Stimulated activated CD4-positive, alpha-beta T cell treated with anti-CD3 and anti-CD28 coated beads, Interleukin-4, amount 100 ng/mL, for 24 hours (primary cell): ENCODE measurements around the gene DNAJC17.
A peak's percentile ranks its signal among the peaks of the same experiment; 100 is the strongest.

Source experiments
- DNase-seq: peaks from one replicate; pipeline ENCODE4 v3.0.0-alpha.2; 2020

The DNAJC17 gene

DNA sequence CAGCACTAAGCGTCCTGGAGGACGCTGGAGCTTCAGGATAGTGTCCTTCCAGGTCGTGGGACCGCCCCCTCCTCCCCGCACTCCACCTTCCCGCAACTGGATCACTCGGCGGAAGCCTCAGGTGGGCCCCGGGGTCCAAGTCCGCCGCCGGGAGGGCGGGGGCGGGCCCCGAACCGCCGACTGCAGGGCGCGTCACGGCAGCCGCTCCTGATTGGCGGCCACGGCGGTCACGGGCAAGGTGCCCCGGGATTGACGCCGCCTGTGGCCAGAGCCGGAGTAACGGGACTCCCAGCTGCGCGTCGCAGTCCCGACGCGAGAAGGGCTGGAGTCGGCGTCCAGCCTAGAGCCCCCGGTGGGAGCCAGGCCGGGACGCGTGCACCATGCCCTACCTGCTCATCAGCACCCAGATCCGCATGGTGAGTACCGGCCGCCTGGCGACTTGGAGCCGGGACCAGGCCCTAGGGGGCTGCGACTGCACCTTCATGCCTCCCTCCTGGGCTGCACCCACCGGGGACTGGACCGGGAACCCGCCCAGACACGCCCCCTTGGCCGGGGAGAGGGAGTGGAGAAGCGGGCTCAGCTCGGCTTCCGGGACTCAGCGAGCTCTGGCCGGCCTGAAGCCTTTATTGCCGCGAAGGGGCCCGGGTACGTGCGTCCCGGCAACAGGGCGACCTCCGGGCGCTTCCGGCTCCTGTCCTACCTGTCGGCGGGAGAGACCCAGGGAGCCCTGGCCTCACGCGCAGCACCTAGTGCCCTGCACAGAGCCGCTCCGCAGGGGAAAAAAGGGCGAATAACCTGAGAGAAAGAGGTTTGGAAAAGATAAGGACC lies 43.3 kb downstream of the DNAJC17 start, which contains the start of gene GCHFR:
GCHFR (plus strand) TSS at position 268 of the 828 bp plus-strand sequence; CDS start at position 381, 113 bp downstream.
- DNase-seq: peak; percentile 64

GRCh38 chr15:40762919-40763800 lies 44.1 kb downstream of the DNAJC17 start:
- DNase-seq: peak; percentile 39

DNA sequence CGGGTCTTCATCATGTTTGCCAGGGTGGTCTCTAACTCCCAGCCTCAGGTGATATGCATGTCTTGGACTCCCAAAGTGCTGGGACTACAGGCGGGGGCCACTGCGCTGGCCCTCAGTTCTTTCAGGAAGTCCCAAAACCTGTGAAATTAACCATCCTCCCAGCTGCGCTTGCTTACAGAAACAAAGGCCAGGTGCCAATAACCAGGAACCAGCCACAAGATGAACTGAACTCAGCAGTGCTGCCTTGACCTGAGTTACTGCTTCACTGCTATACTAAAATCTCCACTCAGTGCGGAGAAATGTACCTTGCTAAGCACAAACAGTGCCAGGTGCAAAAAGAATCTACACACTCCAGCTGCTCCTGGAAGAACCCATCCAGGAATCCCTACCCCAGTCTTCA lies 47.3 kb downstream of the DNAJC17 start:
- DNase-seq: no peak

- DNase-seq: no peak
These were observed 50.3 kb downstream of the DNAJC17 start for GRCh38 chr15:40756938-40757337.

DNA sequence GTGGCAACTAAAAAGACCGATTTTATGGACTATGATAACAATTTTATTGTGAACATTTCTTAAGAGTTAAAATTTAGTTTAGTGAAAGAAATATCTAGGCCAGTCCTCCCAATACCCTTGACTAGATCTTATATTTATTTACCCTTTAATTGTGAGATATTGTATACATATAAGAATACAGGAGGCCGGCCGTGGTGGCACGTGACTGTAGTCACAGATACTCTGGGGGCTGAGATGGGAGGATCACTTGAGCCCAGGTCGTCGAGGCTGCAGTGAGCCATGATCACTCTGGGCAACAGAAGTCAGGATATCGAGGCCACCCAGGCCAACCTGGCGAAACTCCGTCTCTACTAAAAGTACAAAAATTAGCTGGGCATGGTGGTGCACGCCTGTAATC lies 51.5 kb downstream of the DNAJC17 start:
- no peak for DNase-seq

- peak; percentile 93 for DNase-seq
These were observed 52.1 kb downstream of the DNAJC17 start, which contains the start of gene RMDN3 for GRCh38 chr15:40754883-40755811. Gene RMDN3, minus strand, starts transcription at chr15:40755254. Its CDS starts 471 bp downstream, at chr15:40754783.

- no peak for DNase-seq
These were observed 52.7 kb downstream of the DNAJC17 start for GRCh38 chr15:40754574-40754882.

DNA sequence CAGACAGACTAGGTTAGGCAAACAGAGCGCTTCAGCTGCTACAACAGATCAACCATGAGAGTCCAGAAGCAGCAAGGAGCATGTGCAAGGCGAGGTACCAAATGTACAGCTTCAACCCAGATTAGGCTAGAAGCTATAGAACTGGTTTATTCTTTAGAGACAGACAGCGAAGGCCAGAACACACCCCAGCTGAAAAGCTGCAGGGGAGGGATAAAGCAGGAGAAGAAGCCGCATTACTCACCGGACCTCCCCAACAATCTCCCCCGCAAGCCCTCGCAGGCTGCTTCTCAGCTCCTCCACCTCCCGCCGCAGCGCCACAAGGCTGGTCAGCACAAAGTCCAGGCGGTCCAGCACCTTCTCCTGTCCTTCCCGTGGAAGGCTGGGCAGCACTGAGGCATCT lies 55.5 kb downstream of the DNAJC17 start:
- DNase-seq: no peak

DNA sequence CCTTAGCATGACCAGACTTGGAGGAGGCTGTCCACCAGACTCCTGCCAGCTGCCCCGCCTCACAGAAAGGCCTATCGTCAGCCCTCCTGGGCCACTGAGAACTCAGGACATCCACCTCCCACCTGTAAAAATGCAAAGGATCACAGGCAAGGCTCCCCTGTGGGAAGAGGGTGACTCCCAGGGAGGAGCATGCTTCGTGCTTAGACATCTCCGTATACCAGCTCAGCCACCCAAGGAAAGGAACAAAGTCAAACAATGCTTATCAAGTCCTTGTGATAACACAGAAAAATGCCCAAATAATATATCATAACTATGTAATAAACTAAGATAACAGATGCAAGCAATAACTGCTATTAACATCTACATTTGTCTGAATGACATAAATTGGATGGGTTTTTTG lies 56.4 kb downstream of the DNAJC17 start:
- no peak for DNase-seq

DNA sequence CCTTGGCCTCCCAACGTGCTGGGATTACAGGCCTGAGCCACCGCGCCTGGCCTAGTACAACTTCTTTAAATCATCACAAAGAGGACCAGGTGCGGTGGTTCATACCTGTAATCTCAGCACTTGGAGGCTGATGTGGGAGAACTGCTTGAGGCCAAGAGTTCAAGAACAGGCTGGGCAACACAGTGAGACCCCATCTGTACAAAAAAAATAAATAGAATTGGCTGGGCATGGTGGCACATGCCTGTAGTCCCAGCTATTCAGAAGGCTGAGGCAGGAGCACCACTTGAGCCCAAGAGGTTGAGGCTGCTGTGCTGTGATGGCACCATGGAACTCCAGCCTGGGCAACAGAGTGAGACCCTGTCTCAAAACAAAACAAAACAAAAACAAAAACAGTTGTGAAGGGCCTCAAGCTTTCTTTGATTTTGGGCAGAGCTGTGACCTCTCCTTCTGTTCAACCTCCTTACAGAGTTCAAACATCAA lies 58.1 kb downstream of the DNAJC17 start:
- DNase-seq: no peak

DNA sequence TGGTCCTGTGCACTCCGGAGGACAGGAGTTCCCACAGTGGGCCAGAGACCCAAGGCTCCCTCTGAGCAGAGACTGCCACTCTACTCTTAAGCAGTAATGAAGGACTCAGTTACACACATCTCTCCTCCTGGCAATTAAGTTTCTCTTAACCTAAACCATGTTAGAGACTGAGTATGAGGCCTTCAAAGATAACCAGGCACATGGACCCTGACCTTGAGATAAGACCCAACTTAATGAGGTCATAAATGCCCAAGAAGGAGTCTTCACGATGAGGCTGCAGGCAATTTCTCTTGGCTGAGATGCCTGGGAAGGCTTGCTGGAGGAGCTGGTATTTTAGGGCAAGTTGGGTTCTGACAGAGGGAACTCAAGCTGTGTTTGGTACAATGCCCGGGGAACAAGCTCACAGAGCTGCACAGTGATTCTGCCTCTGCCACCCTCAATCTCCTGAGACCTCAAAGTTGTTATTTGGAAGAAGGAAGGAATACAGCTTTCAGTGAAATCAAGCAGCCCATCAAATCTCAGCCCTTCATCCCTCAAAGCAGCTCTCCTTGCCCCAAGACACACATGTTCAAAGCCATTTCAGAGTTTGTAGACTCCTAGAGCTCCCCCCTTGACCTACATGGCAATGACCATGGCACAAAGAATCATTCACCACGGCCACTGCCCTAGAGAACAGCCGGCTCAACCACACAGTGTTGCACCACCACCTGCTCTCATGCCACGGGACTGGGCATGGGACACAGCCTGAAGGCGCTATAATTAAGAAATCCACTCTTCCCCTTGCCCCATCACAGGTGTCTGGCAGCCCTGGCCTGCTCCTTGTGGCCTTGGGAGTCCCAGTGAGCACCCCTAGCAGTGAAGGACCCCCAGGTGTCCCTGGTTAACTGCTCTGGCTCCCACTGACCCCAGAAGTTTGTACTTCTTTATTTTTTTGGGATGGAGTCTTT lies 59.3 kb downstream of the DNAJC17 start:
- no peak for DNase-seq

GRCh38 chr15:40746916-40747418 lies 60.3 kb downstream of the DNAJC17 start:
- no peak for DNase-seq

DNA sequence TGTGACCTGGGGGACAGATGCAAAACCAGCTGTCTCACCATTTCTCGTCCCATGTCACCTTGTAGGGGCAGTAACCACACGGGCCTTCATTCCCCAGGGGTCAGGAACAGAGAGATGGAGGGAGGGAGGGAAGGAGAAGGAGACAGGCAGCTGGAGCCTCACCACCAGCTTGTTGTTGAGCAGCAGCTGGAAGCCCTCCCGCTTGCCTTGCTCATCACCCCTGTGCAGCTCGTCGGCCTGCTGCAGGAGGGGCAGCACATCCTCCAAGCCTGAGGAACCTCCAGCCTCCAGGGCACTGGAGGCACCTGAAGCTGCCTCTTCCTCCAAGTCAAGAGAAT lies 62.5 kb downstream of the DNAJC17 start:
- DNase-seq: no peak

GRCh38 chr15:40743921-40744814 lies 63.1 kb downstream of the DNAJC17 start:
- DNase-seq: peak; percentile 64

DNA sequence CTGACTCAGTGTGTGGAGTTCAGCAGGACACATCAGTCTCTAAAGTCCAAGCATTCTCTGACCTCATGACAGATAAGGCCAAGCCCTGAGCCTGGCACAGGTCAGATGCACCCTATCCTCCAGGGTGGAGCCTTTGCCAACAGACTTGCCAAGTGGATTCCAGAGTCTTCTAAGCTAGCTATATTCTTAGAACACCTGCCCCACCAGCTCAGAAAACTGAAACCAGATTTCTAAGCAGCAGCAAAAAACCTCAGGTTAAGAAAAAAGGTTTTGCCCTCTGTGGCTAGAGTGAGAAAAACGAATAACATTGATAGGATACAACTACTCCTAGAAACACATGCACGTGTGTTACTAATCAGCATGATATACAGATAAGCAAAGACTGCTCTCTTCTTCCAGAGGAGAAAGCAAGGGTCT lies 63.8 kb downstream of the DNAJC17 start:
- no peak for DNase-seq

GRCh38 chr15:40739854-40740253 lies 67.4 kb downstream of the DNAJC17 start:
- no peak for DNase-seq

GRCh38 chr15:40739047-40739446 lies 68.2 kb downstream of the DNAJC17 start:
- DNase-seq: no peak

DNA sequence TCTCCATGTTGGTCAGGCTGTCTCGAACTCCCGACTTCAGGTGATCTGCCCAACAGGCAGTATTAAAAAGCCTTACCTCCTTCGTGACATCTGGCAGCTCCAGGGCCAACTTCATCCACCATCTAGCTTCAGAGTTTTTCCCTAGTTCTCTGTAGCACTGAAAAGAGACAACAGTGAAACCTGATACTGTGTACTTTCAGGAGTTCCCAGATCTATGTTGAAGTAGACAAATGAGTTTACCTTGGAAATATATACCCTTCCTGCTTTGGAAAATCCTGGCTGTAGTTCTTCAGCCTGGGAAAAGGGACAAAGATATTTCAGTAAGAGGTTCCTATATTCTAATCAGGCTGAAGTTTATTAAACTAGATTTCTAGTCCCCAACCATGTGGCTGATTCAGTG lies 70.2 kb downstream of the DNAJC17 start:
- DNase-seq: no peak

DNA sequence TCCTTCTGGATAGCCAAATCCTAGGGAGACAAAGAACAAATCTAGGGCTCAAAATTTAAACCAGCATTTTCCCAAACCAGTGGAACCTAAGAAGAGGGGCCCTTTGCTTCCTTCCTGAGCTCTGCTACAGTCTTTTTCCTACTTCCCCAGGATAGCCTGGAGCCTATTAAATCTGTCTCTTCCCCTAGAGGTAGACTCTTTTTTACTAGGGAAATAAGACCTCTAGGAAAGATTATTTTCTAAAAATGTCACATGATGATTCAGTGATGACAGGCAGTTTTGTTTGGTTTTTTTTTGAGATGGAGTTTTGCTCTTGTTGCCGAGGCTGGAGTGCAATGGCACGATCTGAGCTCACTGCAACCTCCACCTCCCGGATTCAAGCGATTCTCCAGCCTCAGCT lies 70.7 kb downstream of the DNAJC17 start:
- no peak for DNase-seq

DNA sequence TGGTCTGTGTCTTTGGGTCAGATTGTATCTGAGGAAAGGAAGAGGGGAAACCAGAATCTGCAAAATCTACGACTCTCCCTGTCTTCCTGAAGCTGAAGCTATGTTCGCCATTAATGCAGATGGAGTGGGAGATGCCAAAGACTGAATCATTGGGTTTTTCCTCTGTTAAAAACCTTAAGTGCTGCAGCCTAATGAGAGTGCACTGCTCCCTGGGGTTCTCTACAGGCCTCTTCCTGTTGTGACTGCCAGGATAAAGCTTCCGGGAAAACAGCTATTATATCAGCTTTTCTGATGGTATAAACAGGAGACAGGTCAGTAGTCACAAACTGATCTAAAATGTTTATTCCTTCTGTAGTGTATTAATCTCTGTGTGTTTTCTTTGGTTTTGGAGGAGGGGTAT lies 76.2 kb downstream of the DNAJC17 start:
- no peak for DNase-seq
